ENCODE measurements around the gene CDHR1.

CDHR1 gene

GRCh38 chr10:84233940-84234339 lies 39.6 kb downstream of the CDHR1 start:
- no peak for DNase-seq

DNA sequence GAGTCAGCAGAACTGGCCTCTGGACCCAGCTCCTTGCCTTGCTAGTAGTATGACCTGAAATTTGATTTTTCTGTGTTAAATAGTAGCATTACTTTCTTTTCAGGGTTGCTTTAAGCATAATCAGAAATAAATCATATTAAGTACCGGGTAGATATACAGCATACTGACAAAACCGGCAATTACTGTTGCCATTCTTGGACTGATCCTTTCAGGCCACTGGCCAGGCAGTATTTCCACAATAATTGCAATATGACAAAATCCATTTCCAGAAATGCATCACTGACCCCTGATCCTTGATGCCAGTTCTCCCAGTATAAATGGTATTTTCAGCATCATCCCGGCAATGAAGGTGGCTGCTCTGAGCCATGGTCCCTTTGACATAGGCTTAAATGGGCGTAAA lies 40.1 kb downstream of the CDHR1 start:
- DNase-seq: no peak

DNA sequence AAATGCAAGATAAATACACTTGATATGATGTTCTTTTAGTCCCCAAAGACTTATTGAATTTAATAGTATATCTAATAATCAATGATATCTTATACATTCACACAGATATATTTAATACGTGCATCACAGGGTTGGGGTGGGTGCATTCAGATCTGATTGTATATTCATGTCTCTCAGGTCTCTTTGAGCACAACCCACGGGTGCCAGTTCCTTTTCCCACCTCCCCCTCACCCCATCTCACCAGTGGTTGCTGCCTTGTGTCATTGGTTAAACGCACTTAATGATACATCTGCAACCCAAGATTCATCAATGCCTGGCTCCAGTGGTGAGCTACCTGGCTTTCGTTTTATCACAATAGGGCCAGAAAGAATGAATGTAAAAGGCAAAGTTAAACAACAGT lies 40.8 kb downstream of the CDHR1 start:
- no peak for DNase-seq

DNA sequence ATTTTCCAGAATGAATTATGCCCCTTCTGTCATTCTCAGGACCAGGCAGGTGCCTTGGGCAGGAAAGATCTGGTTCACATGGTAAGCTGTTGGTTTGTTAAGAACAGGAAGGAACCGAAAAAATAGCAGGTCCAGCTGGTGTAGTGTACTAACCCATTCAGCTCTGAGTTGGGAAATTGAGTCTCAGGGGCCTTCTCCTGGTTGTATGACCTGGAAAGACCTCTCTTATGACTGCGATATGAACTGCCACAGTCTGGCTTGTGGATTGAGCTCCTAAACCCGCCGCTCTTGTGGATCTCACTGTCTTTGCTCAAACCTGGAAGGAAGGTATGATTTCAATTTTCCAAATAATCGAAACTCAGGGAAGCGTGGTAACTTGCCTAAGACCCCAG lies 42.5 kb downstream of the CDHR1 start:
- no peak for DNase-seq

DNA sequence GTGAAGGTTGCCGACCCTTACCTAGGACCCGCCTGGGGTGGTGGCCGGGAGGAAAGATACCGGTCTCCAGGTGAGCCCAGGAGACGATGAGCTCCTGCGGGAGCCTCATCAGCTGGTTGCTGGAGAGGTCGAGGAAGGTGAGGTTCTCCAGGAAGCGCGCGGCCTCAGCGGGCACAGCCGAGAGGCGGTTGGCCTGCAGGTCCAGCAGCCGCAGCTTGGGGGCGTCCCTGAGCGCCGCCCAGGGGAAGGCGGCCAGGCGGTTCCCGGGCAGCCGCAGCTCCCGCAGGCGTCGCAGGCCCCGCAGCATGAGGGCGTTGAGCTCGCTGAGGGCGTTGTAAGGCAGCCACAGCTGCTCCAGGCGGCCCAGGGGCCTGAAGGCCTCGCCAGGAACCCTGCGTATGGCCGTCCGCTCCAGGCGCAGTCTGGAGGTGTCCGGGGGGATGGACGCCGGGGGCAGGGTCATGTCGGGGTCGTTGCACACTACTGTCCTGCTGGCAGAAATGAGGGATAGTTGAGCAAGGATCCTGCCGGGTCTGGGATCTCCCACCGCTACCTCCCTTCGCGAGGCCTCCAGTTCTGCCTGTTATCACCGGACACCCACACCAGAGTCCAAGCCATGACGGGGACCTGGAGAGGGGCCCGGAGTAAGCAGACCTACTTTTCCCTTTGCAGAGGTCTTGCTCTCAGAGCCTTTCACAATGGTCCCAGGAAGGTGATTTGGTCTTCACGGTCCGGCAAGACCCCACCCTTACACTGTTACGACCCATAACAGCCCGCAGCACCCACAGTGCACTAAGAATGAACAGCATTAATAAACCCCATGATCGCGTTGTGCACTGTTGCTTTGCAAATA lies 43.1 kb downstream of the CDHR1 start:
- DNase-seq: no peak

- DNase-seq: no peak
These were observed 44.6 kb downstream of the CDHR1 start for GRCh38 chr10:84238909-84239308.

GRCh38 chr10:84241185-84241790 lies 47.0 kb downstream of the CDHR1 start, which contains the start of gene LRIT1:
LRIT1 (minus strand) TSS chr10:84241546; CDS start chr10:84241439, 107 bp downstream.
- DNase-seq: no peak

- DNase-seq: no peak
These were observed 49.4 kb downstream of the CDHR1 start for GRCh38 chr10:84243759-84244158.

DNA sequence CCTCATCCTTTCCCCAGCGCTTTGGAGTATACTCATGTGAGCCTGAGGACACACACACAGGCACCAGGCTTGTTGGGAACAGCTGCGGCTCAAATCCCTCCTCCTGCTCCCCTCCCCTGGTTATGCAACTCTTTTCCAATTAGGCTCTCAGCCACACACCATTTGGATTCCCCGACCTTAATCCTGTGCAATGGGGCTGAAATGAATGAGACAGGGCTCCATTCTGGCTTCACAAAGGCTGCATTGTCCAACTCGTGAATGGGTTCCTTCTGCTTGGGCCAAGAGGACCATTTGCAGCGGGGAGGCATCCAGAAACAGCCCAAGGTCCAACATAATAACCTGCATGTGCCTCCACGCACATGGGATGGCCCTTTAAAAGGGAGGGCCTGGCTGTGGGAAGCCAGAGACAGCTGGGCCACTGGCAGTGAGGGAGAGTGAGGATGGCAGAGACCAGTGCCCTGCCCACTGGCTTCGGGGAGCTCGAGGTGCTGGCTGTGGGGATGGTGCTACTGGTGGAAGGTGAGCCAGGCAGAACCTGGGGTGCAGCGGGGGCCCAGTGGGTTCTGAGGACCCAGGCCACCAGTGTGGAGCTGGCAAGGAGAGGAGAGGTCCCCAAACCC lies 50.4 kb downstream of the CDHR1 start, which contains the start of gene RGR:
Gene RGR, plus strand, starts transcription at position 403 of the 620 bp plus-strand sequence. Its CDS starts 38 bp downstream, at position 441.
- DNase-seq: no peak

- no peak for DNase-seq
These were observed 53.2 kb downstream of the CDHR1 start for GRCh38 chr10:84247496-84247895.

- no peak for DNase-seq
These were observed 54.5 kb downstream of the CDHR1 start for GRCh38 chr10:84248794-84249193.

DNA sequence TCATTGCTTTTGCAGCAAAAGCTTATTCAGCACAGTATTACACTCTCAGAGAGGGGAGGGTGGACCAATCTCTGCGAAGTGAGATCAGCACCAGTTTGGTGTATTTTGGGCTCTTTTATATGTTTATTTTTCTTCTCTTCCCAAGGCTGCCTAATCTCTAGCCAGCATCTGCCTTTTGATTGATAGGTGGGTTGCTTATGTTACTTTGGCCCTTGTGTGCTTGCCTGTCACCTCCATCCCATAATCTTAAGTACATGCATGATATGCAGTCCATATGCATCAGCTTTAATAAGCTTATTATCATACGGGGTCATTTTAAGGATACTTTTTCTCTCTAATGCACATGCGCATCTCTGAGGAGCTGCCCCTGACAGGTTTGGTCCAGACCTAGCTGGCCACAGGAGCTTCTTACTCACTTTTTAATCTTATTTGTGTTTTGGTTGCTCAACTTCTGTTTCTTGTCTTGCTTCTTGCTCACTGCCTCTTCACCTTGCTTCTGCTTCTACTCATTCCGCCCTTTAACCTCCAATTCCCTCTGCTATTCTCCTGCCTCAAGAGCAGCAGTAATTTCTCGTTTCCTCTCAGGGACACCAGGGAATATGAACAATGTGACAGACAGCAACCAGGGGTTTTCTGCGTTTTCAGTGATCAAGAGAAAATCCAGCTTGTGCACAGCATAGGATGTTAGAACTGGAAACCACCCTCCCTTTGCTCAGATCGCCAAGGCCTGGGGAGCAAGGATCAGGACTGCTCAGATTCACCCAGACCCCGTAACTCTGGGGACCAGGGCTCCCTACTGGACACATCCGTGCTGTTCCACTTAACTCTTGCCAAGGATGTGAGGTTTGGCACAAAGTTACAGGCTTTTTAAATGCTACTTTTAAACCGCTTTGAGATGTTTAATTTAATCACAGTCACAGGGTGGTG lies 60.5 kb downstream of the CDHR1 start:
- no peak for DNase-seq

GRCh38 chr10:84256510-84257342 lies 62.4 kb downstream of the CDHR1 start:
- no peak for DNase-seq

DNA sequence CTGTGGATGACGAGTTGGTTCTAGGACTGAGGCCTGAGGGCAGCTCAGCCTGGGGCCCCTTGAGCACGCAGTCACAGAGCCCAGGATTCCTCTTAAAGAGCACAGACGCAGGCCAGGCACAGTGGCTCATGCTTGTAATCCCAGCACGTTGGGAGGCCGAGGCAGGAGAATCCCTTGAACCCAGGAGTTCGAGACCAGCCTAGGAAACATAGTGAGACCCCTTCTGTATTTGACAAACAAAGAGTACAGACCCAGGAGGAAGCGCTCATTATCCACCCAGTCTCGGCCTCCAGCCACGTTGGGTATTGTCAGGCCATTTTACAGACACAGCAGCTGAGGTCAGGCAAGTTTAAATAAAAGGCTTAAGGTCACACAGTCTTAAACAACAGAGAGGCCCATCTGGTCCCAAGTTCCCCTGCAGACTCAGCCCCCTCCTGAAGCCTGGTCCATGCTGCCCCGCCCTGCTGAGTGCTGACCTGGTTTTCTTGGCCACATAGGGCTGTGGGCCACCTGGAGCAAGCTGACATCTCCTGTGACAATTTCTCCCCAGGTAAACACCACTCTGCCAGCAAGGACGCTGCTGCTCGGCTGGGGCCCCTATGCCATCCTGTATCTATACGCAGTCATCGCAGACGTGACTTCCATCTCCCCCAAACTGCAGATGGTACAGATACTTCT lies 63.1 kb downstream of the CDHR1 start:
- DNase-seq: no peak

DNA sequence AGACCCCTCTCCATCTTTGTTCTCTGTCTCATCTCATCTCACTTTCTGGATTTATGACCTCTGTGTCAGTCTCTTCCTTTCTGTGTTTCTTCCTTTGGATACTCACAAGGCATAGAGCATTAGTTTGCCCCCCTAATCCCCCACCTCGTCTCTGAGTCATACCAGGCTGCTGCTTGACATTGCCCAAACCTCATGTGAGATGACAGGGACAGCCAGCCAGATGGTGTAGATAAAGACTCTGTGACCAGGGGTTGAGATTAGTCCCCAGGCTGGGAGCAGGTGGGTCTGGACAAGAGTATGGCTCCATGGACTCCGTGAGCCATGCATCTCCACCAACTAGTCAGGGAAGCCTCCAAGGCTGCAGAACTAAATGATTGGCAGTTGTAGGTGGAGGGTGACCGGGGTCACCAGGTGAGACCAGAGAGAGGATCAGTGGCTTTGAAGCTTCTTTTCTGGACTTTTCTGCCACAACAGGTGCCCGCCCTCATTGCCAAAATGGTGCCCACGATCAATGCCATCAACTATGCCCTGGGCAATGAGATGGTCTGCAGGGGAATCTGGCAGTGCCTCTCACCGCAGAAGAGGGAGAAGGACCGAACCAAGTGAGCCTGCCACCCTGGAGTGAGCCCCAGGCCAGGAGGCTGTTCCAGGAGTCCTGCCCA lies 63.8 kb downstream of the CDHR1 start:
- DNase-seq: no peak

DNA sequence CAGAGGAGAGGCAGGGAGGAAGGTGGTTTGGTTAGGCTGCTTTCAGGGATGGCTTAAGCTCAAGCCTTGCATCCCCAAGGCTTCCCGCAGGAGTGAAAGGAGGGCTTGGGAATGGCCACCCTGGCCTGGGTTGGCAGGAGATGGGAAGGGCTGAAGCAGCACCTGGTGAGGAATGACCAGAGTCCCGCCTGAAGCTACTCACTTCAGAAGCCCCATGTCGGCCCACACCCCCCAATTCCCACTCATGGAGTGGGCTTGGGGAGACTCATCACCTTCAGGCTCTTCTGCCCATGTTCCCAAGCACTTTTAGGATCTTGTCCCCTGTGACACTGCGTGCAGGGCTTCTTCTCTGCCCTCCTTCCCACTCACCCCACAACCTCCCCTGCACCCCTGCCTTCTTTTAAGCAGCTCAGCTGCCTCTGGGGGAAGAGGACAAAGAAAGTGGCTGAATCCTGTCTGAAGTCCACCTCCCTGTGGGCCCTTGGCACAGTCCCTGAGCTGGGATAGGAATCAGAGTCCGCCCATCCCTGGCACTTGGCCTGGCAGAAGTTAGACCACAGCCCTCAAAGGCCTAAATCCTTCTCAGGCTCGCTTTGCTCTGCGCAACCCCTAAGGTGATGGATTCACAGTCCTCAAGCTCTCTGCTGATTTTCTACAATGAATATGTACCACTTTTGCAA lies 67.0 kb downstream of the CDHR1 start:
- DNase-seq: no peak

- no peak for DNase-seq
These were observed 68.0 kb downstream of the CDHR1 start for GRCh38 chr10:84262190-84262956.

GRCh38 chr10:84263716-84264115 lies 69.4 kb downstream of the CDHR1 start:
- DNase-seq: no peak

GRCh38 chr10:84264611-84265141 lies 70.3 kb downstream of the CDHR1 start:
- DNase-seq: peak in 1 of 2 experiments; percentile 14

Measured in SW 1271 (cell line).